Ovary (tissue), 9 donors: ENCODE data around the gene SH3PXD2B. TPM values are rescaled to one million over a fixed set of nuclear protein-coding genes. Genes with fewer than 3 reads are reported as not detected.
"Not testable (repeated sequence)": the region's sequence is repeated elsewhere in the genome, so short reads cannot be mapped to it uniquely, and the experiment has no call there.

ENCODE experiments used
- DNase-seq, 5 donors: peaks; one replicate each; pipeline ENCODE4 v3.0.0-alpha.2; 2019 to 2020
- H3K27ac ChIP-seq, 2 donors: fragments of 200-600 bp; one replicate each; pipeline versions ENCODE4 v1.5.1 to v1.8.0; 2019 to 2022
- H3K27me3 ChIP-seq: fragments of 200-600 bp; one replicate; pipeline ENCODE4 v1.8.0; 2022
- H3K36me3 ChIP-seq: fragments of 200-600 bp; sonication (generic); one replicate; pipeline ENCODE4 v1.5.1; 2019
- H3K4me1 ChIP-seq: one replicate; pipeline ENCODE4 v1.8.1; 2013; ENCODE audit warnings: mild to moderate bottlenecking, moderate library complexity; ENCODE audit not compliant: insufficient read depth
- H3K4me3 ChIP-seq: fragments of 200-600 bp; sonication (generic); one replicate; pipeline ENCODE4 v1.5.1; 2017
- H3K9me3 ChIP-seq, 2 donors: fragments of 200-600 bp in 1 of 2; sonication (generic) in 1 of 2; one replicate each; pipeline versions ENCODE4 v1.5.1 to v1.8.1; 2013 to 2019; ENCODE audit warnings: mild to moderate bottlenecking in 1 of 2, moderate library complexity in 1 of 2
- EP300 ChIP-seq: sonication (generic); formaldehyde crosslinking; IDR thresholded peaks from one replicate; pipeline ENCODE4 v1.6.1; 2017; ENCODE audit warnings: antibody characterized with exemption
- POLR2A ChIP-seq: fragments of 450-650 bp; IDR thresholded peaks from one replicate; pipeline ENCODE4 v1.6.1; 2017; ENCODE audit warnings: antibody characterized with exemption, mild to moderate bottlenecking, moderate library complexity
- WGBS, 3 donors: extraction: QIAGEN DNeasy Blood & Tissue Kit in 1 of 3; methylation state at CpG; one replicate each; pipeline versions ENCODE4 v1.1.5 to v1.1.7; 2013 to 2017; 5-methylcytosine and 5-hydroxymethylcytosine counted together
- intact Hi-C, 4 donors: fragments of 100-400 bp; cut with DNase I; formaldehyde crosslinking; loops; one replicate each; pipeline versions ENCODE4 v1.11.0 to v1.15.1; 2022 to 2023
- polyA plus RNA-seq, 2 donors: library from polyadenylated mRNA; stranded (reverse); fragments of 200-250 nt in 1 of 2; fragments of 350-450 nt in 1 of 2; fragmentation: Illumina TruSeq in 1 of 2; extraction: RNeasy Lipid Tissue Mini Kit (QIAGEN cat#74804) in 1 of 2; gene quantifications; one replicate each; pipeline ENCODE4 v1.2.3, GENCODE V29; 2013 to 2014
- total RNA-seq, 7 donors: library from RNA; depleted of rRNA in 2 of 7; stranded (reverse); fragments of >200 nt in 2 of 7; fragmentation: NEBNext Ultra II Directional in 3 of 7; extraction: Animal tissue kit (Norgen Biotek cat#: 25700) in 3 of 7; gene quantifications; one replicate each; pipeline versions ENCODE4 v1.1.0 to v1.2.4, GENCODE V29; 2016 to 2023
- TF ChIP-seq, protein P1 (sequence below), 3 donors: fragments of 450-650 bp in 2 of 3; fragments of 200-600 bp in 1 of 3; IDR thresholded peaks; one replicate each; pipeline versions ENCODE4 v1.5.1 to v1.8.0; 2016 to 2022; ENCODE audit warnings: antibody characterized with exemption in 3 of 3, mild to moderate bottlenecking in 1 of 3
- donor health status: DM: no; HTN: no; CAD: no; lungs with moderate emphysema.
- donor health status: DM: no; HTN: no; CAD: no.
- donor health status: Bipolar disorder and iron deficiency.
- donor health status: DM: yes; HTN: yes; CAD: no.
- donor health status: DM: no; HTN: no; CAD: no.
- donor health status: DM: yes; HTN: yes; CAD: no.

The SH3PXD2B gene
- total and polyA plus RNA-seq, 9 donors, result 13.0 to 71.8 (median 49.9) TPM

DNA sequence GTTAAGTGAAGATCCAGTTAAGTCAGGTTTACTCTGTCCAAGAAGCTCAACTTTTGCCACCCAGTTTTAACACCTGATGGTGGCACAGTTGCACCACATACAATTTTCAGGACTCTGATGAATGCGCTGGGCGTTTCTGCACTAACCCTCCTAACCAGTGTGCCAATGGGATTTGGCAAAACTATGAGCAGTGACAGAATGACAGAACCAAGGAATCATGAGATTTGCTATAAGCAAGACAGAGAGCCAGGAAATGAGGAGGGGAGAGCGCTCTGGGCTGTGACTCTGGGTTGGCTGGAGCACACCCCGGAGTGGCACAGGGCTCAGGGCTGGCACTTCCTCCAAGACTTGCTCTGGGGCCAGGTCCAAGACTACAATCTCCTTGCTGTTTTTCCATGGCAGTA lies 84.1 kb downstream of the SH3PXD2B start:
- H3K27ac ChIP-seq, result no peak overlapping the region
- no peaks in the 10 kb centered on the region for H3K27me3 ChIP-seq
- no peak overlapping the region for H3K4me3 ChIP-seq
- DNase-seq, result no peak
- intact Hi-C loops, result no loop called here
- WGBS, 3 donors, result 89 to 94% (median 92%) methylated on average over 4 of the region's 4 CpGs
- H3K4me1 ChIP-seq, result no peaks in the 10 kb centered on the region
- H3K36me3 ChIP-seq, result no peaks in the 10 kb centered on the region
- TF ChIP-seq, protein P1, sequence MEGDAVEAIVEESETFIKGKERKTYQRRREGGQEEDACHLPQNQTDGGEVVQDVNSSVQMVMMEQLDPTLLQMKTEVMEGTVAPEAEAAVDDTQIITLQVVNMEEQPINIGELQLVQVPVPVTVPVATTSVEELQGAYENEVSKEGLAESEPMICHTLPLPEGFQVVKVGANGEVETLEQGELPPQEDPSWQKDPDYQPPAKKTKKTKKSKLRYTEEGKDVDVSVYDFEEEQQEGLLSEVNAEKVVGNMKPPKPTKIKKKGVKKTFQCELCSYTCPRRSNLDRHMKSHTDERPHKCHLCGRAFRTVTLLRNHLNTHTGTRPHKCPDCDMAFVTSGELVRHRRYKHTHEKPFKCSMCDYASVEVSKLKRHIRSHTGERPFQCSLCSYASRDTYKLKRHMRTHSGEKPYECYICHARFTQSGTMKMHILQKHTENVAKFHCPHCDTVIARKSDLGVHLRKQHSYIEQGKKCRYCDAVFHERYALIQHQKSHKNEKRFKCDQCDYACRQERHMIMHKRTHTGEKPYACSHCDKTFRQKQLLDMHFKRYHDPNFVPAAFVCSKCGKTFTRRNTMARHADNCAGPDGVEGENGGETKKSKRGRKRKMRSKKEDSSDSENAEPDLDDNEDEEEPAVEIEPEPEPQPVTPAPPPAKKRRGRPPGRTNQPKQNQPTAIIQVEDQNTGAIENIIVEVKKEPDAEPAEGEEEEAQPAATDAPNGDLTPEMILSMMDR (IDR thresholded peaks at IDR 0.05), result no peak
- TF ChIP-seq EP300 (no peak), POLR2A (no peak)
- H3K9me3 ChIP-seq, result no peaks in the 10 kb centered on the region

DNA sequence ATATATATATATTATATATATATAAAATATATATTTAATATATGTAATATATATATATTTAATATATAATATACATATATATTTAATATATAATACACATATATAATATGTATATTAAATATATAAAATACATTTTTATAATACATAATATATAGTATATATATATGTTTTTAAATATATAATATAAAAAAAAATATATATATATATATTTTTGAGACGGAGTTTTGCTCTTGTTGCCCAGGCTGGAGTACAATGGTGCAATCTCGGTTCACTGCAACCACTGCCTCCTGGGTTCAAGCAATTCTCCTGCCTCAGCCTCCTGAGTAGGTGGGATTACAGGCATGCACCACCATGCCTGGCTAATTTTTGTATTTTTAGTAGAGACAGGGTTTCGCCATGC lies 85.6 kb downstream of the SH3PXD2B start:
- WGBS, 3 donors, result 95 to 97% (median 96%) methylated on average over 3 of the region's 3 CpGs

DNA sequence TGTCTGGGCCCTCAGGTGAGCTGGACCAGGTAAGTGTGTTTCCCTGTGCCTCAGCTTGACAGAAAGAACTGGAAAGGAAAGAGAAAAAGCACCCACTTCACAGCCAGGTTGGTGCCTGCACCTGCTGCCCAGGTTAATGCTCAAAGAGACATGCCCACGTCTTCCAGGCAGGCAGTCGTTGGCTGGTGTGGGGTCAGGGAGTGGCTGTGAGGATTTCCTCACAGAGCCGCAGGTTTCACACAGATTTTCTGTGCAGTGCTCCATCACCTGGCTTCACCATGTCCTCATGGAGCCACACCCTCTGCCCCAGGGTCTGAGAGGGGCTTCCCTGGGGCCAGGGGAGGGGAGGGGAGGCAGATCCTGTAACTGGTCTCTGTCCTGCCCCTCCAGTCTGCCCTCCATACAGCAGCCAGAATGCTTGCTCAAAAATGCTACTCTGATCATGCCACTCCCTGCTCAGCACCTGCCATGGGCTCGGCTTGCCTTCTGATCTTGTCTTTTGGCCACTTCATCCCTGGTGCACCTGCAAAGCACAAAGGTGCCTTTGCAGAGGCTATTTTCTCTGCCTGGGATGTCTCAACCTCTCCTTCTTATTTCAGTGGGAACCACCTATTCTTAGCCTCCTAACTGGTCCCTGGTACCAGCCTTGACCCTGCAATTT lies 88.2 kb downstream of the SH3PXD2B start:
- intact Hi-C loops, result no loop called here
- DNase-seq, result no peak
- H3K27ac ChIP-seq, result no peak overlapping the region
- H3K4me3 ChIP-seq, result no peak overlapping the region
- H3K9me3 ChIP-seq, result no peaks in the 10 kb centered on the region
- no peaks in the 10 kb centered on the region for H3K36me3 ChIP-seq
- TF ChIP-seq POLR2A, result no peak
- TF ChIP-seq, protein P1 (IDR thresholded peaks at IDR 0.05), result no peak
- TF ChIP-seq EP300, result no peak
- no peaks in the 10 kb centered on the region for H3K4me1 ChIP-seq
- no peaks in the 10 kb centered on the region for H3K27me3 ChIP-seq
- 97 to 98% (median 98%) methylated on average over 4 of the region's 4 CpGs for WGBS, 3 donors

More for the DNA sequence above, 85.6 kb downstream of the SH3PXD2B start:
- H3K27me3 ChIP-seq, H3K27ac ChIP-seq, intact Hi-C loops, H3K9me3 ChIP-seq, H3K36me3 ChIP-seq, H3K4me1 ChIP-seq, DNase-seq, H3K4me3 ChIP-seq: not testable (repeated sequence)

- WGBS, 3 donors, result 91 to 92% (median 92%) methylated on average over 2 of the region's 2 CpGs
- TF ChIP-seq, protein P1 (IDR thresholded peaks at IDR 0.05), result no peak
- TF ChIP-seq POLR2A, result no peak
- TF ChIP-seq EP300, result no peak
- Histone ChIP-seq H3K4me3 (no peak overlapping the region), H3K27me3 (no peaks in the 10 kb centered on the region), H3K9me3 (no peaks in the 10 kb centered on the region), H3K4me1 (no peaks in the 10 kb centered on the region), H3K36me3 (no peaks in the 10 kb centered on the region), H3K27ac (no peak overlapping the region)
- no peak for DNase-seq
- intact Hi-C loops, result no loop called here
Measured at GRCh38 chr5:172364773-172365172, 89.6 kb downstream of the SH3PXD2B start.

GRCh38 chr5:172362755-172363154 lies 91.6 kb downstream of the SH3PXD2B start:
- no peak for TF ChIP-seq EP300
- TF ChIP-seq, protein P1 (IDR thresholded peaks at IDR 0.05), result no peak
- no peak for TF ChIP-seq POLR2A
- no peaks in the 10 kb centered on the region for H3K27me3 ChIP-seq
- no peaks in the 10 kb centered on the region for H3K36me3 ChIP-seq
- WGBS, 3 donors, result 94 to 97% (median 95%) methylated on average over 4 of the region's 4 CpGs
- H3K9me3 ChIP-seq, result no peaks in the 10 kb centered on the region
- DNase-seq, result no peak
- H3K4me3 ChIP-seq, result no peak overlapping the region
- no peaks in the 10 kb centered on the region for H3K4me1 ChIP-seq
- intact Hi-C loops, result no loop called here
- H3K27ac ChIP-seq, result no peak overlapping the region
